ENCODE measurements around the gene CLRN1. TPM values are rescaled to one million over a fixed set of nuclear protein-coding genes. Genes with fewer than 3 reads are reported as not detected.

Gene CLRN1
- polyA plus RNA-seq, 5 donors: not detected

- DNase-seq: no peak
Measured at GRCh38 chr3:150978566-150979148, 6.1 kb upstream of the CLRN1 start.

GRCh38 chr3:150975992-150976368 is 3.5 kb upstream of the CLRN1 start:
- DNase-seq: no peak

- no peak for DNase-seq
Measured at GRCh38 chr3:150975086-150975991, 2.8 kb upstream of the CLRN1 start.

- DNase-seq: no peak
Measured at GRCh38 chr3:150970665-150971324, 1.7 kb downstream of the CLRN1 start.

GRCh38 chr3:150968341-150969035 is 4.0 kb downstream of the CLRN1 start:
- DNase-seq: no peak

- no peak for DNase-seq
Measured at GRCh38 chr3:150965436-150965835, 7.1 kb downstream of the CLRN1 start.

GRCh38 chr3:150961949-150962348 is 10.6 kb downstream of the CLRN1 start:
- DNase-seq: no peak

- no peak for DNase-seq
Measured at GRCh38 chr3:150960708-150961684, 11.5 kb downstream of the CLRN1 start.

- DNase-seq: no peak
Measured at GRCh38 chr3:150958683-150959082, 13.8 kb downstream of the CLRN1 start.

- DNase-seq: no peak
Measured at GRCh38 chr3:150956376-150956775, 16.2 kb downstream of the CLRN1 start.

- DNase-seq: no peak
Measured at GRCh38 chr3:150951923-150952322, 20.6 kb downstream of the CLRN1 start.

- DNase-seq: no peak
Measured at GRCh38 chr3:150945226-150946032, 27.1 kb downstream of the CLRN1 start.

GRCh38 chr3:150942221-150942620 is 30.3 kb downstream of the CLRN1 start:
- no peak for DNase-seq

- DNase-seq: no peak
Measured at GRCh38 chr3:150936693-150937092, 35.8 kb downstream of the CLRN1 start.

- no peak for DNase-seq
Measured at GRCh38 chr3:150933473-150933995, 39.0 kb downstream of the CLRN1 start.

GRCh38 chr3:150931745-150932144 is 40.8 kb downstream of the CLRN1 start:
- DNase-seq: no peak

GRCh38 chr3:150930839-150931238 is 41.7 kb downstream of the CLRN1 start:
- no peak for DNase-seq

GRCh38 chr3:150928234-150928633 is 44.3 kb downstream of the CLRN1 start:
- DNase-seq: no peak

- no peak for DNase-seq
Measured at GRCh38 chr3:150926328-150926727, 46.2 kb downstream of the CLRN1 start.

GRCh38 chr3:150925751-150926201 is 46.8 kb downstream of the CLRN1 start:
- no peak for DNase-seq
